ENCODE results near the gene PLXND1. TPM values are rescaled to one million over a fixed set of nuclear protein-coding genes. Genes with fewer than 3 reads are reported as not detected.

Gene PLXND1
- total RNA-seq, 2 donors from 2014 or later = 207 to 246 TPM

GRCh38 chr3:129605203-129605921 is 1.1 kb downstream of the PLXND1 start:
- Histone ChIP-seq H3K27ac (peak overlapping the region; percentile 78 to 85), H3K4me3 (peak overlapping the region; percentile 86), H3K9me3 (no peaks in the 10 kb centered on the region), H3K4me1 (ENCODE audit: control insufficient read depth in 1 of 2, low read depth in 2 of 2) (peaks cover 47 to 79% of the 10 kb centered on the region in 2 donors), H3K27me3 (replicated peaks; ENCODE audit: insufficient read depth) (no peaks in the 10 kb centered on the region), H3K36me3 (no peaks in the 10 kb centered on the region)
- no peak for ATAC-seq (ENCODE audit: insufficient number of reproducible peaks, low FRiP score, low read depth)
- DNase-seq (ENCODE audit: low spot score) = no peak
- TF ChIP-seq CTCF (IDR thresholded peaks at IDR 0.05) = no peak

DNA sequence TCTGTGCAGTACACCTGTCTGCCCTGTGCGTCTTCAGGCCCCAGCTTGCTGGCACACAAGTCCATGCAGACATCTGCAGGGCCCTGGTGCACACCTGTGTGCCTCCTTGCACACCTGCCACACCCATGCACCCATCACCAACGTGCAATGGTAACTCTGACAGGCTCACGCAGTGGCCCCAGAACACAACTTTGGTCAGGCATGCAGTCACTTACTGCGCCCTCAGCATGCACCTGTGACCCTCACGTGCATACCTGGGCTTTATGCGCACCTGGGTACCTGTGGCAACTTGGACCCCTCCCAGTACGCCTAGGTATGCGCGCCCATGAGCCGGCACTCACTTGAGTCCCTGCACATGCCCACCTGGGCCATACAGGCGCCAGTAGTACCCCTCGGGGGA is 1.7 kb downstream of the PLXND1 start:
- Histone ChIP-seq H3K27me3 (replicated peaks; ENCODE audit: insufficient read depth) (no peaks in the 10 kb centered on the region), H3K27ac (peak overlapping the region; percentile 70 to 76), H3K4me1 (ENCODE audit: control insufficient read depth in 1 of 2, low read depth in 2 of 2) (peaks cover 44 to 79% of the 10 kb centered on the region in 2 donors), H3K4me3 (peak overlapping the region; percentile 86), H3K36me3 (no peaks in the 10 kb centered on the region), H3K9me3 (no peaks in the 10 kb centered on the region)
- DNase-seq (ENCODE audit: low spot score) (no peak), ATAC-seq (ENCODE audit: insufficient number of reproducible peaks, low FRiP score, low read depth) (no peak)
- no peak for TF ChIP-seq CTCF (IDR thresholded peaks at IDR 0.05)

DNA sequence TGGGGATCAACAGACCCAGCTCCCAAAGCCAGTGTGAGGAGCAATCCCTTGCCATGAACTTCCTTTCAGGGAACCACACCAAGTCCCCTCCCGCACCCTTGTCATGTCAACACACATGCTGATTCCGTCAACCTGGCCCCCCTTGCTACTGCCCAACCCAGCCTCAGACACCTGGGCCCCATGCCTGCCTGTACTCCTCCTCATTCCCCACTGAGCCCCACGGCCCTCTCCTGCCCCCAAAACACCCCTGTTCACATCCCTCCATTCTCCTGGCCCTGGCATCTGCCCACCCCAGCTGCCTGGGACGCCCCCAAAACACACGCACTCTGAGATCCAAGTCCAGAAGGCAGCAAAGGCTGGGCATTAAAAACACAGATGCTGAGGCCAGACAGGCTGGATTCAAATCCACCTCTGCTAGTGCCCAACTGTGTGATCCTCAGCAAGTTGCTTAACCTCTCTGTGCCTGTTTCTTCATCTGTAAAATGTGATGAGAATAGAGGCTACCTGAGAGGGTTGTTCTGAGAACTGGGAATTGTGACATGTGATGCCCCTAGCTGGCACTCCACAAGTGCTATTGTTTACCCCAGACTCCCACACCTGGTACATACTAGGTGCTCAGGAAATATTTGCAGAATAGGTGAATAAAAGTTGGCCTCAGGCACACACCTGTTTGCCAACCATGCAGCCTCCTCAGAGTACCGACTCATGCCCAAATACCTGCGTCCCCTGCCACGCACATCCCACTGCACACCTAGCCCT is 2.3 kb downstream of the PLXND1 start:
- ATAC-seq (ENCODE audit: insufficient number of reproducible peaks, low FRiP score, low read depth) (no peak), DNase-seq (ENCODE audit: low spot score) (no peak)
- TF ChIP-seq CTCF (IDR thresholded peaks at IDR 0.05) = no peak
- H3K9me3 ChIP-seq = no peaks in the 10 kb centered on the region
- peaks cover 38 to 77% of the 10 kb centered on the region in 2 donors for H3K4me1 ChIP-seq (ENCODE audit: control insufficient read depth in 1 of 2, low read depth in 2 of 2)
- H3K36me3 ChIP-seq = no peaks in the 10 kb centered on the region
- H3K27ac ChIP-seq = peak overlapping the region; percentile 70 to 76
- H3K4me3 ChIP-seq = peak overlapping the region; percentile 86
- H3K27me3 ChIP-seq (replicated peaks; ENCODE audit: insufficient read depth) = no peaks in the 10 kb centered on the region

DNA sequence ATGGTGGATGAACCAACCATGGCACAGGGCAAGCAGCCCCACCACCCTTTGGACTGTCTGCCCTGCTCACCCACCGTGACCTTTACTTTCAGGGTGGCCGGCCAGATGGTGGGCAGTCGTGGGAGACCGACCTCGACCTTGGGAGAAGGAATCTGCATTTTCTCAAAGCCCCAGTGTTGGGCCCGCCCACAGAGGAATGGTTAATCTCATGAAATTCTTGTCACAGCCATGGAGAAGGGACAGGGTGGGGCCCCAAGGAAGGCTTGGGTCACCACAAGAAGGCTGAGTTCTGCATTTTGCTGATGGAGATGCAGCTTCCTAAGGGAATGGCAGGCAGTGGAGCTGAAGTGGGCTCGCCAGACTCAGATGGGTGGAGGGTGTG is 2.9 kb downstream of the PLXND1 start:
- Histone ChIP-seq H3K9me3 (no peaks in the 10 kb centered on the region), H3K27ac (peak overlapping the region; percentile 70 to 76), H3K36me3 (no peaks in the 10 kb centered on the region), H3K4me3 (peak overlapping the region; percentile 86), H3K27me3 (replicated peaks; ENCODE audit: insufficient read depth) (no peaks in the 10 kb centered on the region), H3K4me1 (ENCODE audit: control insufficient read depth in 1 of 2, low read depth in 2 of 2) (peaks cover 36 to 77% of the 10 kb centered on the region in 2 donors)
- TF ChIP-seq CTCF (IDR thresholded peaks at IDR 0.05) = no peak
- no peak for DNase-seq (ENCODE audit: low spot score)
- peak; percentile 3 for ATAC-seq (ENCODE audit: insufficient number of reproducible peaks, low FRiP score, low read depth)

Measured in thoracic aorta (tissue), 2 donors.